SK-N-SH (cell line): ENCODE data around the gene SURF1. TPM values are rescaled to one million over a fixed set of nuclear protein-coding genes. Genes with fewer than 3 reads are reported as not detected.

Experiments
- CTCF ChIA-PET: fragments of 300-600, 350-600 bp; formaldehyde crosslinking; extraction: SDS; loops from one replicate; lab custom pipeline; 2021; lab: Yijun Ruan, JAX
- POLR2A ChIA-PET: fragments of 350-600 bp; sonication (Branson Sonifier 250); formaldehyde crosslinking; extraction: SDS; loops from one replicate; lab custom pipeline; 2020; ENCODE audit warnings: antibody characterized with exemption, inconsistent platforms; lab: Yijun Ruan, JAX
- DNase-seq: peaks from one replicate; pipeline ENCODE4 v3.0.0; 2012
- H2AFZ ChIP-seq: fragments of 200-600 bp; sonication (generic); 2 replicates; pipeline ENCODE4 v1.8.1; 2016; ENCODE audit warnings: antibody characterized with exemption, mild to moderate bottlenecking, low read depth
- H3F3A ChIP-seq: fragments of 200-600 bp; sonication (generic); replicated peaks from 2 replicates; pipeline ENCODE3; 2016; ENCODE audit warnings: antibody characterized with exemption, mild to moderate bottlenecking; ENCODE audit not compliant: insufficient read depth
- H3K27ac ChIP-seq, 2 experiments: fragments of 200-500 bp in 1 of 2; fragments of 200-600 bp in 1 of 2; sonication (Bioruptor generic) in 1 of 2; sonication (generic), shearing (Covaris generic) in 1 of 2; 2 replicates each; pipeline versions ENCODE4 v1.5.1 to v1.6.1; 2014 to 2016; ENCODE audit warnings: low read depth in 2 of 2, inconsistent platforms in 1 of 2, low read length in 1 of 2, mild to moderate bottlenecking in 1 of 2, mixed read lengths in 1 of 2
- H3K27me3 ChIP-seq: fragments of 200-600 bp; sonication (generic), shearing (Covaris generic); 2 replicates; pipeline ENCODE4 v1.6.1; 2016; ENCODE audit warnings: mixed run types; ENCODE audit not compliant: insufficient read depth
- H3K36me3 ChIP-seq, 2 experiments: fragments of 200-500 bp in 1 of 2; fragments of 200-600 bp in 1 of 2; sonication (Bioruptor generic) in 1 of 2; sonication (generic) in 1 of 2; replicated peaks in 1 of 2; 2 replicates each; pipeline versions ENCODE3 to v1.5.1; 2014 to 2016; ENCODE audit warnings: low read length in 1 of 2, mild to moderate bottlenecking in 1 of 2; ENCODE audit not compliant: insufficient read depth in 2 of 2, control insufficient read depth in 1 of 2
- H3K4me1 ChIP-seq, 2 experiments: fragments of 200-500 bp in 1 of 2; fragments of 200-600 bp in 1 of 2; sonication (Bioruptor generic) in 1 of 2; sonication (generic), shearing (Covaris generic) in 1 of 2; 2 replicates each; pipeline versions ENCODE4 v1.5.1 to v1.6.1; 2014 to 2016; ENCODE audit warnings: low read depth in 1 of 2, low read length in 1 of 2, mixed run types in 1 of 2; ENCODE audit not compliant: insufficient read depth in 2 of 2, control insufficient read depth in 1 of 2
- H3K4me2 ChIP-seq: fragments of 200-600 bp; sonication (generic), shearing (Covaris generic); 2 replicates; pipeline ENCODE4 v1.6.1; 2017; ENCODE audit warnings: mixed run types
- H3K4me3 ChIP-seq, 2 experiments: fragments of 200-500 bp in 1 of 2; fragments of 200-600 bp in 1 of 2; sonication (Bioruptor generic) in 1 of 2; sonication (generic), shearing (Covaris generic) in 1 of 2; 2 replicates each; pipeline versions ENCODE4 v1.5.1 to v1.8.1; 2014 to 2016; ENCODE audit warnings: low read depth in 2 of 2, inconsistent platforms in 1 of 2, low read length in 1 of 2, mild to moderate bottlenecking in 1 of 2, mixed read lengths in 1 of 2, moderate library complexity in 1 of 2
- H3K79me2 ChIP-seq: fragments of 200-600 bp; sonication (generic); 2 replicates; pipeline ENCODE4 v1.8.1; 2017; ENCODE audit warnings: mild to moderate bottlenecking; ENCODE audit not compliant: insufficient read depth
- H3K9ac ChIP-seq: fragments of 200-600 bp; sonication (generic); 2 replicates; pipeline ENCODE4 v1.6.1; 2017; ENCODE audit warnings: mixed run types
- H3K9me2 ChIP-seq: fragments of 200-600 bp; sonication (generic); 2 replicates; pipeline ENCODE4 v1.6.1; 2017; ENCODE audit warnings: mixed run types
- H3K9me3 ChIP-seq: fragments of 200-600 bp; sonication (generic); 2 replicates; pipeline ENCODE4 v1.6.1; 2017; ENCODE audit warnings: mixed run types, mild to moderate bottlenecking, moderate library complexity
- H4K20me1 ChIP-seq: fragments of 200-600 bp; sonication (generic); 2 replicates; pipeline ENCODE4 v1.6.1; 2017; ENCODE audit warnings: mild to moderate bottlenecking, mixed run types; ENCODE audit not compliant: insufficient read depth
- CHD2 ChIP-seq: fragments of 150-350 bp; IDR thresholded peaks from 2 replicates; pipeline ENCODE4 v1.6.1; 2018; ENCODE audit warnings: low read length; ENCODE audit not compliant: partially characterized antibody
- ELF1 ChIP-seq: IDR thresholded peaks from 2 replicates; pipeline ENCODE4 v1.4.0; 2012
- FOXJ3 ChIP-seq: sonication (generic); formaldehyde crosslinking; IDR thresholded peaks from 2 replicates; pipeline ENCODE4 v1.5.1; 2020; ENCODE audit warnings: mild to moderate bottlenecking, missing genetic modification reagents
- GABPA ChIP-seq: IDR thresholded peaks from 2 replicates; pipeline ENCODE4 v1.4.0; 2012; ENCODE audit warnings: low read depth, mild to moderate bottlenecking
- GATA2 ChIP-seq: sonication (generic); formaldehyde crosslinking; IDR thresholded peaks from 2 replicates; pipeline ENCODE4 v1.5.0; 2020; ENCODE audit warnings: mild to moderate bottlenecking, missing genetic modification reagents
- JUND ChIP-seq: IDR thresholded peaks from 2 replicates; pipeline ENCODE4 v1.4.0; 2012
- MAX ChIP-seq: IDR thresholded peaks from 2 replicates; pipeline ENCODE4 v1.4.0; 2012; ENCODE audit warnings: low read depth
- MEF2A ChIP-seq: IDR thresholded peaks from 2 replicates; pipeline ENCODE4 v1.4.0; 2012; ENCODE audit warnings: low read depth, borderline replicate concordance
- MXI1 ChIP-seq: IDR thresholded peaks from 2 replicates; pipeline ENCODE4 v1.6.1; 2012; ENCODE audit warnings: mild to moderate bottlenecking, low read depth, low read length, improper control_type of control experiment
- NFIC ChIP-seq: IDR thresholded peaks from 2 replicates; pipeline ENCODE4 v1.4.0; 2012; ENCODE audit warnings: borderline replicate concordance
- NRF1 ChIP-seq: IDR thresholded peaks from 2 replicates; pipeline ENCODE4 v1.6.1; 2012; ENCODE audit warnings: low read depth, mild to moderate bottlenecking, low read length
- PBX3 ChIP-seq: IDR thresholded peaks from 2 replicates; pipeline ENCODE4; 2012
- POLR2AphosphoS5 ChIP-seq: IDR thresholded peaks from 2 replicates; pipeline ENCODE4 v1.6.1; 2012; ENCODE audit warnings: low read depth, low read length
- RAD21 ChIP-seq: IDR thresholded peaks from 2 replicates; pipeline ENCODE4 v1.6.1; 2012; ENCODE audit warnings: mild to moderate bottlenecking, low read length
- RCOR1 ChIP-seq: fragments of 150-350 bp; IDR thresholded peaks from 2 replicates; pipeline ENCODE4 v1.6.1; 2017; ENCODE audit warnings: antibody characterized with exemption, low read length
- RXRA ChIP-seq: IDR thresholded peaks from 2 replicates; pipeline ENCODE4 v1.4.0; 2012; ENCODE audit warnings: low read depth, mild to moderate bottlenecking, borderline replicate concordance
- SIN3A ChIP-seq: IDR thresholded peaks from 2 replicates; pipeline ENCODE4 v1.6.1; 2012; ENCODE audit warnings: low read depth, mild to moderate bottlenecking, low read length, moderate library complexity, borderline replicate concordance
- SMC3 ChIP-seq: IDR thresholded peaks from 2 replicates; pipeline ENCODE4 v1.6.1; 2012; ENCODE audit warnings: low read depth, low read length, improper control_type of control experiment
- TAF1 ChIP-seq: IDR thresholded peaks from 2 replicates; pipeline ENCODE4 v1.6.1; 2012; ENCODE audit warnings: low read depth, mild to moderate bottlenecking, low read length, moderate library complexity, borderline replicate concordance
- TCF12 ChIP-seq: IDR thresholded peaks from 2 replicates; pipeline ENCODE4 v1.4.0; 2012
- TEAD4 ChIP-seq: IDR thresholded peaks from 2 replicates; pipeline ENCODE4 v1.4.0; 2012; ENCODE audit warnings: mild to moderate bottlenecking, borderline replicate concordance; ENCODE audit not compliant: insufficient read depth
- YY1 ChIP-seq: IDR thresholded peaks from 2 replicates; pipeline ENCODE4 v1.4.0; 2012; ENCODE audit warnings: low read depth, mild to moderate bottlenecking
- WGBS: methylation state at CpG from one replicate; pipeline ENCODE4 v1.1.6; 2017; ENCODE audit warnings: low lambda C conversion rate; 5-methylcytosine and 5-hydroxymethylcytosine counted together
- polyA plus RNA-seq, 3 experiments: library from polyadenylated mRNA; depleted of rRNA; stranded (reverse); fragments of >200 nt; gene quantifications; 2 replicates each; pipeline ENCODE4 v1.2.3, GENCODE V29; 2012
- TF ChIP-seq, protein P1 (sequence below): IDR thresholded peaks from 2 replicates; pipeline ENCODE4 v1.4.0; 2012; ENCODE audit warnings: low read depth, borderline replicate concordance
- TF ChIP-seq, protein P2 (sequence below): IDR thresholded peaks from 2 replicates; pipeline ENCODE4 v1.6.1; 2012; ENCODE audit warnings: mild to moderate bottlenecking, low read depth, low read length, moderate library complexity
- TF ChIP-seq, protein P3 (sequence below): fragments of 150-350 bp; IDR thresholded peaks from 2 replicates; pipeline ENCODE4 v1.6.1; 2017; ENCODE audit warnings: antibody characterized with exemption, low read length, low read depth, borderline replicate concordance

Gene SURF1
- polyA plus RNA-seq, 1 of the 3 experiments (the other 2 are of a cell fraction): 103 TPM

DNA sequence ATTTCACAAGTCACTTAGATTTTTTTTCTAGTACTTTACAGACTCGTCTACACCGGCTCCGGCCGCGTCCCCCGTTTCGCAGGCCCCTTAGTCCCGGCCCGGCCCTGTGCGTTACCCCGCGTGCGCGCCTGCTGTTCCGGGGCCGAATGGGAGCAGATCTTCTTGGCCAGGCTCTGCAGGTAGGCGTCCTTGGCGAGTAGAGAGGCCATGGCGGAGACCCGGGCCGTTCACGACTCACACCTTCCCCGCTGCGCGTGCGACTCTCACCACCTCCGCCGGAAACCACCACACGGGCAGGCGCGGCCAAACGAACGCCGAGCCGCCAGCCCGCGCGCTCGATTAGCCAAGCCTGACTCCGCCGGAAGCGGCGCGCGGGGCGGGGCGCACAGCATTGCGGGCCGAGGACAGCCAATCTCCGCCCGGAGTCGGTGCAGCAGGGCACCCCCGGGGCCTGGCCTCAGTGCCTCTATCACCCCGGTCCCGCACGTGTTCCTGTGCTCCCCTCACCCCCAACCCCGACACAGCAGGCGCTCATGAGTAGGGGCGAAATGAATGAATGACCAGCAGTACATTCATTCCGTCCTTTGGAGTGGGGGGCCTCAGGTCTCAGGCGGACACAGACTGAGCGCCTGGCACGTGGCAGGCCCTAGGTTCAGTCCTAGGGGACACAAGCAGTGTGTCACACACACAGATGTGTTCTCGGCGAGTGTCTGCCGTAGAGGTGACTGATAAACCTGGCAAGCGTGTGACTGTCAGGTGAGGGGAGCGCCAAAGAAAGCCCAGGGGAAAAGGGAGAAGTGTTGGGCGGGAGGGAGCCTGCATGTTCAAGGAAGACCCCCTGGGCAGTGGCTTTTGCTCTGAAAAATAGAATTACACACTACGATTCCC lies 20.1 kb downstream of the SURF1 start, which contains the start of gene SURF6:
Gene SURF6 (minus strand): TSS at position 265 of the 888 bp plus-strand sequence. CDS start 56 bp downstream, at position 209.
- Histone ChIP-seq H3K4me1 (peaks cover 8 to 15% of the 10 kb centered on the region in 2 experiments; a peak in 1 of 4 replicates), H3K27me3 (no peaks in the 10 kb centered on the region), H3K27ac (peak within 1 kb of the TSS; percentile 67 to 76), H3K79me2 (peaks cover 27% of the 10 kb centered on the region), H3K4me3 (peak within 1 kb of the TSS; percentile 70 to 100), H3F3A (peaks cover 7% of the 10 kb centered on the region), H3K9me3 (no peaks in the 10 kb centered on the region), H4K20me1 (0 out of 2 replicates have a peak, but pooled peaks cover 8% of the 10 kb centered on the region), H3K4me2 (peak within 1 kb of the TSS; percentile 89), H2AFZ (peak within 1 kb of the TSS; percentile 93), H3K9ac (peak within 1 kb of the TSS; percentile 85), H3K36me3 (peaks cover 32 to 58% of the 10 kb centered on the region in 2 experiments), H3K9me2 (no peaks in the 10 kb centered on the region)
- 14% methylated on average over 22 of the region's 70 CpGs for WGBS
- POLR2A ChIA-PET: interaction anchor here (0.6 to 3.8 kb wide), 2 partner anchors 12 to 628 kb away, joined by 5 to 16 read pairs; partner anchors contain the start of genes MED22 and RPL7A
- DNase-seq: peak; percentile 96
- TF ChIP-seq MEF2A (no peak), RCOR1 (peak; percentile 40; the same call in 1 of the 2 replicates), SMC3 (no peak), RAD21 (no peak), TEAD4 (no peak), GATA2 (CRISPR knock-in tag) (no peak), CHD2 (peak; percentile 91), TAF1 (peak; percentile 83; the same call in 1 of the 2 replicates), JUND (no peak), RXRA (no peak), MAX (peak; percentile 96), FOXJ3 (peak; percentile 55; the same call in 1 of the 2 replicates), POLR2AphosphoS5 (peak; percentile 88), YY1 (peak; percentile 84), NFIC (no peak; the same call in 1 of the 2 replicates), ELF1 (peak; percentile 71), MXI1 (peak; percentile 96), SIN3A (peak; percentile 94), GABPA (peak; percentile 92), PBX3 (peak; percentile 62), NRF1 (peak; percentile 52; the same call in 1 of the 2 replicates), TCF12 (no peak; the same call in 1 of the 2 replicates)
- TF ChIP-seq, protein P1, sequence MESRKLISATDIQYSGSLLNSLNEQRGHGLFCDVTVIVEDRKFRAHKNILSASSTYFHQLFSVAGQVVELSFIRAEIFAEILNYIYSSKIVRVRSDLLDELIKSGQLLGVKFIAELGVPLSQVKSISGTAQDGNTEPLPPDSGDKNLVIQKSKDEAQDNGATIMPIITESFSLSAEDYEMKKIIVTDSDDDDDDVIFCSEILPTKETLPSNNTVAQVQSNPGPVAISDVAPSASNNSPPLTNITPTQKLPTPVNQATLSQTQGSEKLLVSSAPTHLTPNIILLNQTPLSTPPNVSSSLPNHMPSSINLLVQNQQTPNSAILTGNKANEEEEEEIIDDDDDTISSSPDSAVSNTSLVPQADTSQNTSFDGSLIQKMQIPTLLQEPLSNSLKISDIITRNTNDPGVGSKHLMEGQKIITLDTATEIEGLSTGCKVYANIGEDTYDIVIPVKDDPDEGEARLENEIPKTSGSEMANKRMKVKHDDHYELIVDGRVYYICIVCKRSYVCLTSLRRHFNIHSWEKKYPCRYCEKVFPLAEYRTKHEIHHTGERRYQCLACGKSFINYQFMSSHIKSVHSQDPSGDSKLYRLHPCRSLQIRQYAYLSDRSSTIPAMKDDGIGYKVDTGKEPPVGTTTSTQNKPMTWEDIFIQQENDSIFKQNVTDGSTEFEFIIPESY: peak; percentile 80; the same call in 1 of the 2 replicates
- TF ChIP-seq, protein P2, sequence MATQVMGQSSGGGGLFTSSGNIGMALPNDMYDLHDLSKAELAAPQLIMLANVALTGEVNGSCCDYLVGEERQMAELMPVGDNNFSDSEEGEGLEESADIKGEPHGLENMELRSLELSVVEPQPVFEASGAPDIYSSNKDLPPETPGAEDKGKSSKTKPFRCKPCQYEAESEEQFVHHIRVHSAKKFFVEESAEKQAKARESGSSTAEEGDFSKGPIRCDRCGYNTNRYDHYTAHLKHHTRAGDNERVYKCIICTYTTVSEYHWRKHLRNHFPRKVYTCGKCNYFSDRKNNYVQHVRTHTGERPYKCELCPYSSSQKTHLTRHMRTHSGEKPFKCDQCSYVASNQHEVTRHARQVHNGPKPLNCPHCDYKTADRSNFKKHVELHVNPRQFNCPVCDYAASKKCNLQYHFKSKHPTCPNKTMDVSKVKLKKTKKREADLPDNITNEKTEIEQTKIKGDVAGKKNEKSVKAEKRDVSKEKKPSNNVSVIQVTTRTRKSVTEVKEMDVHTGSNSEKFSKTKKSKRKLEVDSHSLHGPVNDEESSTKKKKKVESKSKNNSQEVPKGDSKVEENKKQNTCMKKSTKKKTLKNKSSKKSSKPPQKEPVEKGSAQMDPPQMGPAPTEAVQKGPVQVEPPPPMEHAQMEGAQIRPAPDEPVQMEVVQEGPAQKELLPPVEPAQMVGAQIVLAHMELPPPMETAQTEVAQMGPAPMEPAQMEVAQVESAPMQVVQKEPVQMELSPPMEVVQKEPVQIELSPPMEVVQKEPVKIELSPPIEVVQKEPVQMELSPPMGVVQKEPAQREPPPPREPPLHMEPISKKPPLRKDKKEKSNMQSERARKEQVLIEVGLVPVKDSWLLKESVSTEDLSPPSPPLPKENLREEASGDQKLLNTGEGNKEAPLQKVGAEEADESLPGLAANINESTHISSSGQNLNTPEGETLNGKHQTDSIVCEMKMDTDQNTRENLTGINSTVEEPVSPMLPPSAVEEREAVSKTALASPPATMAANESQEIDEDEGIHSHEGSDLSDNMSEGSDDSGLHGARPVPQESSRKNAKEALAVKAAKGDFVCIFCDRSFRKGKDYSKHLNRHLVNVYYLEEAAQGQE: peak; percentile 72; the same call in 1 of the 2 replicates
- TF ChIP-seq, protein P3, sequence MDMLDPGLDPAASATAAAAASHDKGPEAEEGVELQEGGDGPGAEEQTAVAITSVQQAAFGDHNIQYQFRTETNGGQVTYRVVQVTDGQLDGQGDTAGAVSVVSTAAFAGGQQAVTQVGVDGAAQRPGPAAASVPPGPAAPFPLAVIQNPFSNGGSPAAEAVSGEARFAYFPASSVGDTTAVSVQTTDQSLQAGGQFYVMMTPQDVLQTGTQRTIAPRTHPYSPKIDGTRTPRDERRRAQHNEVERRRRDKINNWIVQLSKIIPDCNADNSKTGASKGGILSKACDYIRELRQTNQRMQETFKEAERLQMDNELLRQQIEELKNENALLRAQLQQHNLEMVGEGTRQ: no peak
- CTCF ChIA-PET: interaction anchor here (0.9 to 4.8 kb wide), 2 partner anchors 149 to 157 kb away, joined by 3 to 33 read pairs; no protein-coding TSS in a partner anchor
